Mammary epithelial cell (primary cell): ENCODE measurements around the gene SDK1.

Experiments used
- EZH2 ChIP-seq: IDR thresholded peaks from 2 replicates; pipeline ENCODE4 v1.6.1; 2012; ENCODE audit warnings: low read length, inconsistent platforms, borderline replicate concordance
- TF ChIP-seq, protein P1 (sequence below), 2 donors: IDR thresholded peaks in 1 of 2; conservative IDR thresholded peaks in 1 of 2; 2 replicates each; pipeline ENCODE4 v1.5.1; 2011 to 2012; ENCODE audit warnings: inconsistent platforms in 2 of 2, low read length in 2 of 2, mild to moderate bottlenecking in 2 of 2, control low read depth in 1 of 2, low read depth in 1 of 2; ENCODE audit not compliant: insufficient read depth in 1 of 2; ENCODE audit errors: extremely low read depth in 1 of 2

DNA sequence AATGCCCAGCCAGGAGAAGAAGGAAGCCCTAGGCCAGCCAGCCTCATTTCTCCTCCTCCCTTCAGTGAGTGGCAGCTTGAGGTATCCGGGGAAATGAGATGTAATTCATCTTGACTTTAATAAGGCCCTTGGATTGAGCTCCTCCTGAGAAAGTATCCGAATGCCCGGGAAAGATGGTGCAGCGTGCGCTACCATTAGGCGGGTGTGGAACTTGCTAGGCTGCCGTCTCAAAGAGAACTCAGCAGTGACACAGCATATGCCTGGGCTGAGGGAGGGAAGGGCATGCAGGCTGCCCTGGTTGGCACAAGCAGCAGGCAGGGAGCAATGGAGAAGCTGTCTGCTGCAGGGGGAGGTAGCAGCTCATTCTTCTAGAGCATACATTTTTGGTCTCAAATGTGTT lies 721.2 kb downstream of the SDK1 start:
- TF ChIP-seq, protein P1, sequence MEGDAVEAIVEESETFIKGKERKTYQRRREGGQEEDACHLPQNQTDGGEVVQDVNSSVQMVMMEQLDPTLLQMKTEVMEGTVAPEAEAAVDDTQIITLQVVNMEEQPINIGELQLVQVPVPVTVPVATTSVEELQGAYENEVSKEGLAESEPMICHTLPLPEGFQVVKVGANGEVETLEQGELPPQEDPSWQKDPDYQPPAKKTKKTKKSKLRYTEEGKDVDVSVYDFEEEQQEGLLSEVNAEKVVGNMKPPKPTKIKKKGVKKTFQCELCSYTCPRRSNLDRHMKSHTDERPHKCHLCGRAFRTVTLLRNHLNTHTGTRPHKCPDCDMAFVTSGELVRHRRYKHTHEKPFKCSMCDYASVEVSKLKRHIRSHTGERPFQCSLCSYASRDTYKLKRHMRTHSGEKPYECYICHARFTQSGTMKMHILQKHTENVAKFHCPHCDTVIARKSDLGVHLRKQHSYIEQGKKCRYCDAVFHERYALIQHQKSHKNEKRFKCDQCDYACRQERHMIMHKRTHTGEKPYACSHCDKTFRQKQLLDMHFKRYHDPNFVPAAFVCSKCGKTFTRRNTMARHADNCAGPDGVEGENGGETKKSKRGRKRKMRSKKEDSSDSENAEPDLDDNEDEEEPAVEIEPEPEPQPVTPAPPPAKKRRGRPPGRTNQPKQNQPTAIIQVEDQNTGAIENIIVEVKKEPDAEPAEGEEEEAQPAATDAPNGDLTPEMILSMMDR (conservative IDR thresholded peaks at IDR 0.05 in 1 of 2, IDR thresholded peaks at IDR 0.05 in 1 of 2; ENCODE audit: extremely low read depth in 1 of 2, insufficient read depth in 1 of 2, low read depth in 1 of 2, low read length in 2 of 2) = no peak
- TF ChIP-seq EZH2 = no peak
